ENCODE results near the gene DNMT3B.

GRCh38 chr20:32837157-32837556, 75.0 kb downstream of the DNMT3B start:
- TF ChIP-seq CTCF (IDR thresholded peaks at IDR 0.05) (no peak), POLR2A (IDR thresholded peaks at IDR 0.05) (no peak)

All from thyroid gland (tissue), 4 donors.